ENCODE data around the gene ARMH1.

ARMH1 gene

DNA sequence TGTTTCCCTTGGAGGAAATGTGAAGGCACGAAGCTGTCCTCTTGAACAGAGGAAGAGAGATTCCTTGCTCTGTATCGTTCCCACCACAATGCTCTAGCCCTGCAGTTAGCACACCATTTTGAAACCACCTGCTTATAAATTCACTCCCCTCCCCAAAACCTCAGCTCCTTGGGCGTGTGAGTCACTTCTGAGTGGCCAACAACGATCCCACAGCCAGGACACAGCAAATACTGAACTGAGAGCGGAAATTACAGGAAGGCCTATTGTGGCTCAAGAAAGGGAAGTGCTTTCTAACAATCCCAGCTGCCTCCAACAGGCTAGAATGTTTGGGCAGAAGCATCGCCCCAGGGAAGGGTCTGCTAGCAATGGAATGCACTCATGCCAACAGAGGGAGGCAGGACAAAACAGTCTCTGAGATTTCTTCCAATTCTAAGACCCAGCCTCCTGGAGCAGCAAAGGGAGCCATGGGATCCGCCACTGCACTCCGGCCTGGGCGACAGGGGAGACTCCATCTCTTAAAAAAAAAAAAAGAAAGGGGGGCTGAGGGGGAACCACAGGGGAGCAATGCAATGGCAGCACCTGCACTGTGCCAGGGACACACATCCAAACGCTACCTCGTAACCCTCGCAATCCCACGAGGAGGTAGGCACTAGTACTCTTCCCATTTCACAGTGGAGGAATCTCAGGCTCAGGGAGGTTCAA lies 2.1 kb upstream of the ARMH1 start:
- CTCF ChIA-PET = interaction anchor here (0.7 kb wide), 1 partner anchor 1924 kb away, joined by 3 read pairs; no protein-coding TSS in a partner anchor
- TF ChIP-seq, protein P1, sequence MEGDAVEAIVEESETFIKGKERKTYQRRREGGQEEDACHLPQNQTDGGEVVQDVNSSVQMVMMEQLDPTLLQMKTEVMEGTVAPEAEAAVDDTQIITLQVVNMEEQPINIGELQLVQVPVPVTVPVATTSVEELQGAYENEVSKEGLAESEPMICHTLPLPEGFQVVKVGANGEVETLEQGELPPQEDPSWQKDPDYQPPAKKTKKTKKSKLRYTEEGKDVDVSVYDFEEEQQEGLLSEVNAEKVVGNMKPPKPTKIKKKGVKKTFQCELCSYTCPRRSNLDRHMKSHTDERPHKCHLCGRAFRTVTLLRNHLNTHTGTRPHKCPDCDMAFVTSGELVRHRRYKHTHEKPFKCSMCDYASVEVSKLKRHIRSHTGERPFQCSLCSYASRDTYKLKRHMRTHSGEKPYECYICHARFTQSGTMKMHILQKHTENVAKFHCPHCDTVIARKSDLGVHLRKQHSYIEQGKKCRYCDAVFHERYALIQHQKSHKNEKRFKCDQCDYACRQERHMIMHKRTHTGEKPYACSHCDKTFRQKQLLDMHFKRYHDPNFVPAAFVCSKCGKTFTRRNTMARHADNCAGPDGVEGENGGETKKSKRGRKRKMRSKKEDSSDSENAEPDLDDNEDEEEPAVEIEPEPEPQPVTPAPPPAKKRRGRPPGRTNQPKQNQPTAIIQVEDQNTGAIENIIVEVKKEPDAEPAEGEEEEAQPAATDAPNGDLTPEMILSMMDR (conservative IDR thresholded peaks at IDR 0.05; ENCODE audit: low read depth) = no peak
- no peak overlapping the region for H3K27ac ChIP-seq
- POLR2A ChIA-PET (ENCODE audit: low non-redundant PET) = no interaction called here
- DNase-seq (ENCODE audit: low spot score) = no peak

DNA sequence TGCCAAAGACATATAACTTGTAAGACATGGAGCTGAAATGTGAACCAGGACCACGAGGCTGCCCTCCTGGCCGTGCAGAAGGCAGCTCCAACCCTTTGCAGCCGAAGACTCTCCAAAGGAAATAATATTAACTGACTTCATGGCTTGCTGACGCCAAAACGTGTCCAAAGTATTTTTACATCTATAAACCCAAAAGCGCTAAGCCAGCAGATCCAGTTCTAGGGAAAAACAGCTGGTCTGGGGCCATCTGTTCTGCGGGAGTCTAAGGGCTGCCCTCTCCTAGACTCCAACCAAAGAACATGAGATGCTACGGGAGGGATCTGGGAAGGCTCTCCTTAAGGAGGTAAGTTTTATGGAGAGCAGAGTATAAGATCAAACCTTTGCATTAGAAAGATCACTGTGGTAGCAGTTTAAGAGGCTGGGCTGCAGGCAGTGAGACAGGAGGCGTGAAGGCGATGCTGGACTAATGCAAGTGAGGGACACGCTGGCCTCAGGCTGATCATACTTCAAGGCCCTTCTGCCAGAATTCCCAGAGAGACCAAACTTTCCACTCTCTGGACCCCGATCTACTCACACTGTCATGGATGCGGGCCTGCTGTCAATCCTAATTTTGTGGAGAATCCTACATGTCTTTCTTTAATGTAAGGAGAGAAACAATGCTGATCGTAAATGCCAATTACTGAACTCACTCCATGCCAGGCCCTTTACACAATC lies 1.4 kb upstream of the ARMH1 start:
- POLR2A ChIA-PET (ENCODE audit: low non-redundant PET) = interaction anchor here (0.6 kb wide), 1 partner anchor 8 kb away, joined by 3 read pairs; no protein-coding TSS in a partner anchor
- H3K27ac ChIP-seq = peak overlapping the region; percentile 93
- no peak for DNase-seq (ENCODE audit: low spot score)
- CTCF ChIA-PET = no interaction called here
- TF ChIP-seq, protein P1 (conservative IDR thresholded peaks at IDR 0.05; ENCODE audit: low read depth) = no peak

DNA sequence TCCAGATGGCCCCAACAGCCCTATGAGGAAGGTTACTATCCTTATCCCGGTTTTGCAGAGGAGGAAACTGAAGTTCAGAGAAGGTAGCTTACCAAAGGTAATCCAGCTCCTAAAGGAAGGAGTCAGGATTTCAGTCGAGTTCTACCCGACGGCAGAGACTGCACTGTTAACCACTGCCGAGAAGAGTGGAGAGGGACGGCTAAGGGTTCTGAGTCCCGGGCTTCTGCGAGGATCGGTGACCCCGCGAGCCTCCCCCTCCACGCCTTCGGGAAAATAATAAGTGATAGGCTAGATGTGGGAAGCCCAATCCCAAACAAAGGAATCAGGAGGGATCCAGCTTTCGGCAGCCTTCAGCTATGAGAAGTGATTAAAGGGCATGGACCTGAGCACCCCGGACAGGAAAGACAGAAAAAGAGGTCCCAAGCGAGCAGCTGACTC lies 820 bp upstream of the ARMH1 start:
- DNase-seq (ENCODE audit: low spot score) = no peak
- peak overlapping the region; percentile 93 for H3K27ac ChIP-seq
- TF ChIP-seq, protein P1 (conservative IDR thresholded peaks at IDR 0.05; ENCODE audit: low read depth) = no peak

DNA sequence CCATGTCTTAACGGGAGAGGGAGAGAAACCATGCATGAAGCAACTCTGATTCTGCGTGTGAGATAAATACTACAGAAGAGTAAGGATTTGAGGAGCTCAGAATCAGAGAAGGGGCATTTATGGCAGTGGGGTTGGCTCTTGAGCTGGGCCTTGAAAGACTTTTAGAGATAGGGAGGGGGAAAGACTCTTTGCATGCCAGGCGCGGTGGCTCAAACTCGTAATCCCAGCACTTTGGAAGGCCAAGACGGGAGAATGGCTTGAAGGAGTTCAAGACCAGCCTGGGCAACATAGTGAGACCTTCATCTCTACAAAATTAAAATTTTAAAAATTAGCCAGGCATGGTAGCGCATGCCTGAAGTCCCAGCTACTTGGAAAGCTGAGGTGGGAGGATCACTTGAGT lies 672 bp downstream of the ARMH1 start:
- ChIA-PET POLR2A (ENCODE audit: low non-redundant PET) (interaction anchor here (0.6 kb wide), 1 partner anchor 13 kb away, joined by 3 read pairs; no protein-coding TSS in a partner anchor), CTCF (interaction anchor here (0.5 kb wide), 1 partner anchor 56 kb away, joined by 3 read pairs; no protein-coding TSS in a partner anchor)
- TF ChIP-seq, protein P1 (conservative IDR thresholded peaks at IDR 0.05; ENCODE audit: low read depth) = no peak
- no peak for DNase-seq (ENCODE audit: low spot score)
- no peak overlapping the region for H3K27ac ChIP-seq

More for the DNA sequence above, 820 bp upstream of the ARMH1 start:
- ChIA-PET POLR2A (ENCODE audit: low non-redundant PET) (interaction anchor here (0.5 to 0.6 kb wide), 4 partner anchors 9 to 146 kb away, joined by 3 to 6 read pairs (median 3); no protein-coding TSS in a partner anchor), CTCF (interaction anchor here (0.6 to 0.8 kb wide), 2 partner anchors 21 to 638 kb away, joined by 3 to 4 read pairs; no protein-coding TSS in a partner anchor)

DNA sequence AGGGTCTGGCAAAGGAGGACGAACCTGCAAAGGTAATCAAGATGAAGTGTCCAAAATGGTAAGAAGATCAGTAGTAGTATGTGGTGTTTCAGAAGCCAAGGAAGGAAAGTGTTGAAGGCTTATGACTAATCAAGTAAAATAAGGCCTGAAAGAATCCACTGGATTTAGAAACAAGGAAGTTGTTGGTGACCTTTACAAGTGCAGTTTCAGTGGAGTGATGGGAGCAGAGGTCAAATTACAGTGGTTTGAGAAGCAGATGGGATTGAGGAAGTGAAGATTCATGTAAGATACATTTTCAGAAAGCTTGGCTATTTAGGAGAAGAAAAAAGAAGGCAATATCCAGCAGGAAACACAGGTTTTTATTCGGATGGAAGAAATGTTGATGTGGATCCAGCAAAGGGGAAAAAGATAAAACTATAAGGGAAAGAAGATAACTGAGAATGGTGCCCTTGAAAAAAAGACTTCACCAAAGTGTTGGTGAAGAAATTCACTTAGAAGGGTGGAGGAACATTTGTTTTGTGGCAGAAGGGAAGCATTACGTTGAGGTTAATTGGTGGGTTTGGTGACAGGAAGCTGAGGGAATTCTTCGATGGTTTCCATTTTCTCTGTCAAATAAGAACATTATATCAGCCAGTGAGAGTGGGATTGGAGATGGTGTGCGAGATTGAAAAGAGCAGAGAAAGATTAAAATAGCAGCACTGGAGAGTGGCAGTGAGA lies 2.1 kb downstream of the ARMH1 start:
- DNase-seq (ENCODE audit: low spot score) = no peak
- TF ChIP-seq, protein P1 (conservative IDR thresholded peaks at IDR 0.05; ENCODE audit: low read depth) = no peak
- no peak overlapping the region for H3K27ac ChIP-seq
- ChIA-PET POLR2A (ENCODE audit: low non-redundant PET) (no interaction called here), CTCF (interaction anchor here (0.6 kb wide), 1 partner anchor 624 kb away, joined by 3 read pairs; no protein-coding TSS in a partner anchor)

Data from RWPE1 (cell line).